Endothelial cell of umbilical vein (primary cell): Measurements from ENCODE around the gene PRRC2A. TPM values are rescaled to one million over a fixed set of nuclear protein-coding genes. Genes with fewer than 3 reads are reported as not detected.
A peak's percentile ranks its signal among the peaks of the same experiment; 100 is the strongest.

Experiments used
- BruUV-seq: library from RNA; stranded (reverse); fragments of 400-500 nt; replicated peaks from 2 replicates; lab custom pipeline; 2021; lab: Mats Ljungman, UMichigan
- CTCF ChIA-PET: fragments of 300-600, 350-600 bp; sonication (Branson Sonifier 250); formaldehyde crosslinking; loops from one replicate; lab custom pipeline; 2021; ENCODE audit warnings: antibody characterized with exemption, inconsistent platforms; lab: Charles Lee
- POLR2A ChIA-PET: fragments of 300-600, 350-600 bp; sonication (Branson Sonifier 250); formaldehyde crosslinking; loops from one replicate; lab custom pipeline; 2021; ENCODE audit warnings: antibody characterized with exemption, inconsistent platforms; lab: Charles Lee
- DNase-seq: peaks from one replicate; pipeline ENCODE4 v3.0.0-alpha.2; 2011; ENCODE audit warnings: low read depth, low spot score
- FAIRE-seq: peaks from 2 replicates; lab custom pipeline; 2011; peaks lifted over from hg19 to GRCh38; lab: Jason Lieb, UNC
- H2AFZ ChIP-seq: 2 replicates; pipeline ENCODE4 v1.6.0; 2012; ENCODE audit warnings: low read depth, low read length, control low read depth, inconsistent platforms
- H3K27ac ChIP-seq: 2 replicates; pipeline ENCODE4 v1.5.1; 2011; ENCODE audit warnings: low read depth, mild to moderate bottlenecking, control low read depth, low read length, moderate library complexity; ENCODE audit not compliant: insufficient read depth
- H3K27me3 ChIP-seq, 2 experiments: 2 replicates each; pipeline versions ENCODE4 v1.6.0 to v1.6.1; 2011; ENCODE audit warnings: low read length in 2 of 2, mixed read lengths in 1 of 2; ENCODE audit not compliant: control insufficient read depth in 2 of 2, insufficient read depth in 2 of 2
- H3K36me3 ChIP-seq, 2 experiments: 2 replicates in 1 of 2; 3 replicates in 1 of 2; pipeline ENCODE4 v1.5.1; 2011; ENCODE audit warnings: low read length in 2 of 2, mild to moderate bottlenecking in 1 of 2, moderate library complexity in 1 of 2; ENCODE audit not compliant: control insufficient read depth in 2 of 2, insufficient read depth in 2 of 2; ENCODE audit errors: extremely low read depth in 1 of 2
- H3K4me1 ChIP-seq: 3 replicates; pipeline ENCODE4 v1.5.1; 2011; ENCODE audit warnings: mild to moderate bottlenecking, low read length; ENCODE audit not compliant: control insufficient read depth, insufficient read depth; ENCODE audit errors: extremely low read depth
- H3K4me2 ChIP-seq: 2 replicates; pipeline ENCODE4 v1.6.1; 2011; ENCODE audit warnings: low read length, control low read depth, mixed read lengths; ENCODE audit not compliant: insufficient read depth
- H3K4me3 ChIP-seq, 3 experiments: fragments of 200-600 bp in 1 of 3; sonication (generic), shearing (Covaris generic) in 1 of 3; replicated peaks in 1 of 3; 2 replicates each; pipeline ENCODE4 v1.5.1; 2011 to 2016; ENCODE audit warnings: control low read depth in 3 of 3, low read length in 3 of 3, mild to moderate bottlenecking in 2 of 3, inconsistent platforms in 1 of 3, low read depth in 1 of 3, moderate library complexity in 1 of 3; ENCODE audit not compliant: insufficient read depth in 1 of 3
- H3K79me2 ChIP-seq: 2 replicates; pipeline ENCODE4 v1.6.0; 2012; ENCODE audit warnings: low read length, inconsistent platforms; ENCODE audit not compliant: control insufficient read depth, insufficient read depth
- H3K9ac ChIP-seq: replicated peaks from 2 replicates; pipeline ENCODE3; 2011; ENCODE audit warnings: low read length, control low read depth; ENCODE audit not compliant: insufficient read depth; ENCODE audit errors: extremely low read depth
- H3K9me1 ChIP-seq: replicated peaks from 3 replicates; pipeline ENCODE4 v1.6.0; 2011; ENCODE audit warnings: mild to moderate bottlenecking, low read length; ENCODE audit not compliant: control insufficient read depth, insufficient read depth; ENCODE audit errors: extremely low read depth
- H3K9me3 ChIP-seq: replicated peaks from 2 replicates; pipeline ENCODE4 v1.5.1; 2012; ENCODE audit warnings: low read length, inconsistent platforms; ENCODE audit not compliant: control insufficient read depth, insufficient read depth
- H4K20me1 ChIP-seq: replicated peaks from 2 replicates; pipeline ENCODE3; 2011; ENCODE audit warnings: mild to moderate bottlenecking, low read length; ENCODE audit not compliant: control insufficient read depth, insufficient read depth; ENCODE audit errors: extremely low read depth
- EZH2 ChIP-seq: IDR thresholded peaks from 2 replicates; pipeline ENCODE4 v1.6.1; 2012; ENCODE audit warnings: borderline replicate concordance, low read depth, mild to moderate bottlenecking, moderate library complexity, low read length, inconsistent platforms; ENCODE audit not compliant: severe bottlenecking
- FOS ChIP-seq: IDR thresholded peaks from 2 replicates; pipeline ENCODE4 v1.6.1; 2011; ENCODE audit warnings: mild to moderate bottlenecking, low read length, moderate library complexity, borderline replicate concordance; ENCODE audit not compliant: insufficient read depth
- GATA2 ChIP-seq: IDR thresholded peaks from 2 replicates; pipeline ENCODE4 v1.7.0; 2011; ENCODE audit warnings: low read depth, mild to moderate bottlenecking, moderate library complexity, mixed read lengths, low read length; ENCODE audit not compliant: insufficient read length, insufficient read depth
- JUN ChIP-seq: IDR thresholded peaks from 2 replicates; pipeline ENCODE4 v1.6.1; 2011; ENCODE audit warnings: borderline replicate concordance, low read depth; ENCODE audit not compliant: insufficient read length, insufficient read depth
- MYC ChIP-seq: IDR thresholded peaks from one replicate; pipeline ENCODE4 v1.6.1; 2011; ENCODE audit warnings: mild to moderate bottlenecking, low read depth, low read length
- POLR2A ChIP-seq: IDR thresholded peaks from 2 replicates; pipeline ENCODE4 v1.6.1; 2012; ENCODE audit warnings: low read depth, mild to moderate bottlenecking, control low read depth, low read length
- POLR2AphosphoS5 ChIP-seq: IDR thresholded peaks from 2 replicates; pipeline ENCODE4 v1.6.1; 2012; ENCODE audit warnings: low read depth, mild to moderate bottlenecking, control low read depth, low read length, moderate library complexity; ENCODE audit not compliant: insufficient read depth
- dilution Hi-C: fragments of 300-500 bp; cut with MboI; formaldehyde crosslinking; loops from one replicate; pipeline ENCODE4 v1.15.0; 2019; ENCODE audit warnings: low sequenced_read_pairs; ENCODE audit not compliant: extremely low pct_ligation_motif_present
- intact Hi-C: fragments of 100-400 bp; cut with micrococcal nuclease; formaldehyde crosslinking; loops from one replicate; pipeline ENCODE4 v1.10.0; 2022
- polyA plus RNA-seq, 4 experiments: library from polyadenylated mRNA; depleted of rRNA in 3 of 4; stranded (reverse) in 3 of 4; unstranded in 1 of 4; fragments of >200 nt; gene quantifications; 2 replicates each; pipeline versions ENCODE4 v1.2.1 to v1.2.3, GENCODE V29; 2011 to 2012; ENCODE audit warnings: missing spikeins in 1 of 4
- total RNA-seq: library from RNA; stranded (reverse); gene quantifications from 2 replicates; pipeline ENCODE4 v1.2.3, GENCODE V29; 2021
- TF ChIP-seq, protein P1 (sequence below), 2 donors: IDR thresholded peaks; 1 replicate in 1 of 2; 2 replicates in 1 of 2; pipeline ENCODE4 v1.5.1; 2011; ENCODE audit warnings: low read length in 2 of 2, mild to moderate bottlenecking in 2 of 2, moderate library complexity in 2 of 2, control low read depth in 1 of 2, inconsistent platforms in 1 of 2, low read depth in 1 of 2; ENCODE audit not compliant: insufficient read depth in 1 of 2; ENCODE audit errors: extremely low read depth in 1 of 2
- TF ChIP-seq, protein P2 (sequence below): IDR thresholded peaks from 2 replicates; pipeline ENCODE4 v1.6.1; 2011; ENCODE audit not compliant: insufficient read depth, insufficient read length

Gene PRRC2A
- total and polyA plus RNA-seq, 2 donors (not counting 3 experiments of a cell fraction or from before 2014, with no cell fraction given) = 88.4 to 229 TPM

DNA sequence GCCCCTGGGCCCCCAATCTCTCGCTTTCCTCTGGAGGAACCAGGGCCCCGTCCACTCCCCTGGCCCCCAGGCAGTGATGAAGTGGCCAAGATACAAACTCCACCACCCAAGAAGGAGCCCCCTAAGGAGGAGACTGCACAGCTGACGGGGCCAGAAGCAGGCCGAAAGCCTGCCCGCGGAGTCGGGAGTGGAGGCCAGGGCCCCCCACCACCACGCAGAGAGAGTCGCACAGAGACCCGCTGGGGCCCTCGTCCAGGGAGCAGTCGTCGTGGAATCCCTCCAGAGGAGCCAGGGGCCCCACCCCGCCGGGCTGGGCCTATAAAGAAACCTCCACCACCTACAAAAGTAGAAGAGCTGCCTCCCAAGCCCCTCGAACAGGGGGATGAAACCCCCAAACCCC lies 10.7 kb downstream of the PRRC2A start:
- Histone ChIP-seq H3K4me1 (no peaks in the 10 kb centered on the region), H3K9ac (no peak overlapping the region), H3K79me2 (peaks cover 31% of the 10 kb centered on the region), H3K36me3 (peaks cover 52 to 85% of the 10 kb centered on the region in 2 experiments), H3K9me3 (no peaks in the 10 kb centered on the region), H2AFZ (no peak overlapping the region), H3K27me3 (no peaks in the 10 kb centered on the region), H3K9me1 (no peaks in the 10 kb centered on the region), H3K27ac (no peak overlapping the region), H3K4me3 (no peak overlapping the region), H4K20me1 (peaks cover 3% of the 10 kb centered on the region), H3K4me2 (no peak overlapping the region)
- CTCF ChIA-PET = no interaction called here
- BruUV-seq = TSS peak; percentile 19
- dilution Hi-C loops = no loop called here
- FAIRE-seq = no peak
- TF ChIP-seq POLR2AphosphoS5 (no peak), MYC (no peak), POLR2A (no peak), FOS (no peak), JUN (no peak), GATA2 (no peak), EZH2 (no peak)
- TF ChIP-seq, protein P1, sequence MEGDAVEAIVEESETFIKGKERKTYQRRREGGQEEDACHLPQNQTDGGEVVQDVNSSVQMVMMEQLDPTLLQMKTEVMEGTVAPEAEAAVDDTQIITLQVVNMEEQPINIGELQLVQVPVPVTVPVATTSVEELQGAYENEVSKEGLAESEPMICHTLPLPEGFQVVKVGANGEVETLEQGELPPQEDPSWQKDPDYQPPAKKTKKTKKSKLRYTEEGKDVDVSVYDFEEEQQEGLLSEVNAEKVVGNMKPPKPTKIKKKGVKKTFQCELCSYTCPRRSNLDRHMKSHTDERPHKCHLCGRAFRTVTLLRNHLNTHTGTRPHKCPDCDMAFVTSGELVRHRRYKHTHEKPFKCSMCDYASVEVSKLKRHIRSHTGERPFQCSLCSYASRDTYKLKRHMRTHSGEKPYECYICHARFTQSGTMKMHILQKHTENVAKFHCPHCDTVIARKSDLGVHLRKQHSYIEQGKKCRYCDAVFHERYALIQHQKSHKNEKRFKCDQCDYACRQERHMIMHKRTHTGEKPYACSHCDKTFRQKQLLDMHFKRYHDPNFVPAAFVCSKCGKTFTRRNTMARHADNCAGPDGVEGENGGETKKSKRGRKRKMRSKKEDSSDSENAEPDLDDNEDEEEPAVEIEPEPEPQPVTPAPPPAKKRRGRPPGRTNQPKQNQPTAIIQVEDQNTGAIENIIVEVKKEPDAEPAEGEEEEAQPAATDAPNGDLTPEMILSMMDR (IDR thresholded peaks at IDR 0.05; ENCODE audit: extremely low read depth in 1 of 2, insufficient read depth in 1 of 2, low read depth in 1 of 2, low read length in 2 of 2) = no peak
- TF ChIP-seq, protein P2, sequence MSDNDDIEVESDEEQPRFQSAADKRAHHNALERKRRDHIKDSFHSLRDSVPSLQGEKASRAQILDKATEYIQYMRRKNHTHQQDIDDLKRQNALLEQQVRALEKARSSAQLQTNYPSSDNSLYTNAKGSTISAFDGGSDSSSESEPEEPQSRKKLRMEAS = no peak
- intact Hi-C loops = no loop called here
- DNase-seq = no peak
- POLR2A ChIA-PET = no interaction called here
